DOHH2 (cell line): Measurements from ENCODE around the gene CXCR1.
"Not testable (repeated sequence)": the region's sequence is repeated elsewhere in the genome, so short reads cannot be mapped to it uniquely, and the experiment has no call there.

Source experiments
- EZH2phosphoT487 ChIP-seq: fragments of 200-600 bp; sonication (generic); IDR thresholded peaks from 2 replicates; pipeline ENCODE4 v1.6.1; 2017; ENCODE audit warnings: borderline replicate concordance, mild to moderate bottlenecking, antibody characterized with exemption, low read length, moderate library complexity, mixed read lengths
- TF ChIP-seq, protein P1 (sequence below): fragments of 200-600 bp; sonication (generic); IDR thresholded peaks from one replicate; pipeline ENCODE4 v1.5.1; 2014; ENCODE audit warnings: antibody characterized with exemption, mild to moderate bottlenecking, low read depth, low read length; ENCODE audit not compliant: poor library complexity, severe bottlenecking

DNA sequence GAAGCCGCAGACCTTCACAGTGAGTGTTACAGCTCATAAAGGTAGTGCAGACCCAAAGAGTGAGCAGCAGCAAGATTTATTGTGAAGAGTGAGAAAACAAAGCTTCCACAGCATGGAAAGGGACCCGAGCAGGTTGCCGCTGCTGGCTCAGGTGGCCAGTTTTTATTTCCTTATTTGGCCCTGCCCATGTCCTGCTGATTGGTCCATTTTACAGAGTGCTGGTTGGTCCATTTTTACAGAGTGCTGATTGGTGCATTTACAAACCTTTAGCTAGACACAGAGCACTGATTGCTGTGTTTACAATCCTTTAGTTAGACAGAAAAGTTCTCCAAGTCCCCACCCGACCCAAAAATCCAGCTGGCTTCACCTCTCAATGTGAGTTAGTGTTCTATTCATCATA is 45.0 kb downstream of the CXCR1 start:
- TF ChIP-seq, protein P1, sequence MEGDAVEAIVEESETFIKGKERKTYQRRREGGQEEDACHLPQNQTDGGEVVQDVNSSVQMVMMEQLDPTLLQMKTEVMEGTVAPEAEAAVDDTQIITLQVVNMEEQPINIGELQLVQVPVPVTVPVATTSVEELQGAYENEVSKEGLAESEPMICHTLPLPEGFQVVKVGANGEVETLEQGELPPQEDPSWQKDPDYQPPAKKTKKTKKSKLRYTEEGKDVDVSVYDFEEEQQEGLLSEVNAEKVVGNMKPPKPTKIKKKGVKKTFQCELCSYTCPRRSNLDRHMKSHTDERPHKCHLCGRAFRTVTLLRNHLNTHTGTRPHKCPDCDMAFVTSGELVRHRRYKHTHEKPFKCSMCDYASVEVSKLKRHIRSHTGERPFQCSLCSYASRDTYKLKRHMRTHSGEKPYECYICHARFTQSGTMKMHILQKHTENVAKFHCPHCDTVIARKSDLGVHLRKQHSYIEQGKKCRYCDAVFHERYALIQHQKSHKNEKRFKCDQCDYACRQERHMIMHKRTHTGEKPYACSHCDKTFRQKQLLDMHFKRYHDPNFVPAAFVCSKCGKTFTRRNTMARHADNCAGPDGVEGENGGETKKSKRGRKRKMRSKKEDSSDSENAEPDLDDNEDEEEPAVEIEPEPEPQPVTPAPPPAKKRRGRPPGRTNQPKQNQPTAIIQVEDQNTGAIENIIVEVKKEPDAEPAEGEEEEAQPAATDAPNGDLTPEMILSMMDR = not testable (repeated sequence)
- not testable (repeated sequence) for TF ChIP-seq EZH2phosphoT487
